CD4-positive, CD25-positive, alpha-beta regulatory T cell (primary cell): Measurements from ENCODE around the gene CSPG4. TPM values are rescaled to one million over a fixed set of nuclear protein-coding genes. Genes with fewer than 3 reads are reported as not detected.
"Not testable (repeated sequence)": the region's sequence is repeated elsewhere in the genome, so short reads cannot be mapped to it uniquely, and the experiment has no call there.

ENCODE experiments used
- ATAC-seq, 2 donors: fragments of 150-1000 bp; cut with Tn5 transposase; one replicate each; pipeline ENCODE4 v1.10.0; 2021; ENCODE audit warnings: low read depth in 2 of 2, moderate number of reproducible peaks in 2 of 2, moderate library complexity in 1 of 2
- DNase-seq, 3 donors: peaks; one replicate each; pipeline versions ENCODE4 v3.0.0 to v3.0.0-alpha.2; 2012 to 2022; ENCODE audit warnings: mixed read lengths in 1 of 3
- H3K27ac ChIP-seq: one replicate; pipeline ENCODE4 v1.7.0; 2013; ENCODE audit warnings: mild to moderate bottlenecking, low read length; ENCODE audit not compliant: insufficient read depth, poor library complexity, severe bottlenecking
- H3K27me3 ChIP-seq: one replicate; pipeline ENCODE4 v1.7.0; 2013; ENCODE audit warnings: low read length; ENCODE audit not compliant: control insufficient read depth, insufficient read depth
- H3K36me3 ChIP-seq: one replicate; pipeline ENCODE4 v1.7.0; 2013; ENCODE audit warnings: mild to moderate bottlenecking, low read length, moderate library complexity; ENCODE audit not compliant: control insufficient read depth, insufficient read depth
- H3K4me1 ChIP-seq: 2 replicates; pipeline ENCODE4 v1.7.0; 2013; ENCODE audit warnings: mild to moderate bottlenecking, low read length; ENCODE audit not compliant: insufficient read depth, control insufficient read depth, poor library complexity, severe bottlenecking
- H3K4me3 ChIP-seq: one replicate; pipeline ENCODE4 v1.7.0; 2013; ENCODE audit warnings: low read depth, mild to moderate bottlenecking, low read length, moderate library complexity
- H3K9me3 ChIP-seq, 2 experiments: 1 replicate in 1 of 2; 2 replicates in 1 of 2; pipeline ENCODE4 v1.7.0; 2013; ENCODE audit warnings: low read length in 2 of 2, mild to moderate bottlenecking in 1 of 2, moderate library complexity in 1 of 2; ENCODE audit not compliant: control insufficient read depth in 2 of 2
- H3K27ac Mint-ChIP-seq, 3 donors: one replicate each; pipeline ENCODE4 v1.8.0; 2020 to 2022; ENCODE audit warnings: mild to moderate bottlenecking in 3 of 3, mixed read lengths in 3 of 3, moderate library complexity in 2 of 3
- H3K27me3 Mint-ChIP-seq: one replicate; pipeline ENCODE4 v1.8.0; 2022; ENCODE audit warnings: mild to moderate bottlenecking, mixed read lengths
- H3K36me3 Mint-ChIP-seq: one replicate; pipeline ENCODE4 v1.8.0; 2020; ENCODE audit warnings: mixed read lengths
- H3K4me1 Mint-ChIP-seq, 4 donors: one replicate each; pipeline ENCODE4 v1.8.0; 2020 to 2022; ENCODE audit warnings: mixed read lengths in 4 of 4, mild to moderate bottlenecking in 1 of 4
- H3K4me3 Mint-ChIP-seq, 4 donors: one replicate each; pipeline ENCODE4 v1.8.0; 2020 to 2022; ENCODE audit warnings: mild to moderate bottlenecking in 4 of 4, mixed read lengths in 4 of 4, moderate library complexity in 3 of 4
- H3K9me3 Mint-ChIP-seq, 7 donors: one replicate each; pipeline ENCODE4 v1.8.0; 2020 to 2022; ENCODE audit warnings: mixed read lengths in 7 of 7, mild to moderate bottlenecking in 3 of 7, moderate library complexity in 2 of 7
- polyA plus RNA-seq, 4 donors: library from polyadenylated mRNA; unstranded; fragments of 300-500 nt; fragmentation: Illumina TruSeq; gene quantifications; one replicate each; pipeline ENCODE4 v1.2.3, GENCODE V29; 2021
- total RNA-seq: library from RNA; stranded (reverse); gene quantifications from one replicate; pipeline ENCODE4 v1.2.3, GENCODE V29; 2022

CSPG4 gene
- total and polyA plus RNA-seq, 5 donors from 2014 or later = not detected

GRCh38 chr15:75689429-75689828 is 23.2 kb downstream of the CSPG4 start:
- not testable (repeated sequence) for H3K27ac ChIP-seq, ATAC-seq, H3K9me3 Mint-ChIP-seq, H3K4me1 ChIP-seq, H3K4me1 Mint-ChIP-seq, H3K4me3 Mint-ChIP-seq, H3K9me3 ChIP-seq, DNase-seq, H3K27ac Mint-ChIP-seq, H3K36me3 ChIP-seq, H3K27me3 Mint-ChIP-seq, H3K36me3 Mint-ChIP-seq, H3K4me3 ChIP-seq, H3K27me3 ChIP-seq

- Mint-ChIP-seq H3K4me3 (no peak overlapping the region), H3K27ac (no peak overlapping the region), H3K27me3 (peaks cover 9% of the 10 kb centered on the region), H3K9me3 (no peaks in the 10 kb centered on the region), H3K4me1 (peaks cover 0 to 6% (median 3%) of the 10 kb centered on the region in 4 donors), H3K36me3 (peaks cover 4% of the 10 kb centered on the region)
- ATAC-seq = no peak
- H3K27ac ChIP-seq = no peak overlapping the region
- H3K4me1 ChIP-seq = peaks cover under 1% of the 10 kb centered on the region
- no peaks in the 10 kb centered on the region for H3K27me3 ChIP-seq
- no peak overlapping the region for H3K4me3 ChIP-seq
- H3K9me3 ChIP-seq = no peaks in the 10 kb centered on the region
- H3K36me3 ChIP-seq = no peaks in the 10 kb centered on the region
- DNase-seq = no peak
These were observed 23.8 kb downstream of the CSPG4 start for GRCh38 chr15:75688831-75689230.

GRCh38 chr15:75688278-75688557 is 24.4 kb downstream of the CSPG4 start:
- no peaks in the 10 kb centered on the region for H3K9me3 ChIP-seq
- Mint-ChIP-seq H3K4me1 (peaks cover 0 to 7% (median 3%) of the 10 kb centered on the region in 4 donors), H3K36me3 (peaks cover 4% of the 10 kb centered on the region), H3K4me3 (no peak overlapping the region), H3K9me3 (no peaks in the 10 kb centered on the region), H3K27me3 (peaks cover 9% of the 10 kb centered on the region), H3K27ac (peak overlapping the region in 1 of 3 donors; percentile 23)
- no peak overlapping the region for H3K4me3 ChIP-seq
- no peaks in the 10 kb centered on the region for H3K36me3 ChIP-seq
- H3K4me1 ChIP-seq = peaks cover 4% of the 10 kb centered on the region
- no peak for DNase-seq
- no peak for ATAC-seq
- no peak overlapping the region for H3K27ac ChIP-seq
- H3K27me3 ChIP-seq = no peaks in the 10 kb centered on the region

- Histone ChIP-seq H3K4me1 (peaks cover 4% of the 10 kb centered on the region), H3K36me3 (no peaks in the 10 kb centered on the region), H3K9me3 (no peaks in the 10 kb centered on the region), H3K4me3 (no peak overlapping the region), H3K27me3 (no peaks in the 10 kb centered on the region), H3K27ac (no peak overlapping the region)
- Mint-ChIP-seq H3K27ac (peak overlapping the region in 1 of 3 donors; percentile 23), H3K9me3 (no peaks in the 10 kb centered on the region), H3K4me1 (peaks cover 0 to 7% (median 3%) of the 10 kb centered on the region in 4 donors), H3K36me3 (peaks cover 4% of the 10 kb centered on the region), H3K4me3 (no peak overlapping the region), H3K27me3 (peaks cover 9% of the 10 kb centered on the region)
- ATAC-seq (no peak), DNase-seq (no peak)
These were observed 25.0 kb downstream of the CSPG4 start for GRCh38 chr15:75687486-75688277.

GRCh38 chr15:75686212-75686642 is 26.4 kb downstream of the CSPG4 start:
- H3K36me3 Mint-ChIP-seq, H3K27me3 Mint-ChIP-seq, H3K27ac ChIP-seq, H3K27me3 ChIP-seq, H3K36me3 ChIP-seq, H3K9me3 ChIP-seq, H3K9me3 Mint-ChIP-seq, H3K4me3 ChIP-seq, H3K4me1 Mint-ChIP-seq, H3K4me1 ChIP-seq, H3K4me3 Mint-ChIP-seq, H3K27ac Mint-ChIP-seq: not testable (repeated sequence)
- DNase-seq (peak; percentile 58 to 70 (median 70)), ATAC-seq (peak; percentile 65 to 71)

GRCh38 chr15:75685195-75685594 is 27.5 kb downstream of the CSPG4 start:
- Mint-ChIP-seq H3K27me3 (peaks cover 5% of the 10 kb centered on the region), H3K27ac (no peak overlapping the region), H3K4me3 (no peak overlapping the region), H3K36me3 (no peaks in the 10 kb centered on the region), H3K4me1 (peaks cover 0 to 7% (median 3%) of the 10 kb centered on the region in 4 donors), H3K9me3 (no peaks in the 10 kb centered on the region)
- no peak overlapping the region for H3K27ac ChIP-seq
- H3K36me3 ChIP-seq = no peaks in the 10 kb centered on the region
- H3K9me3 ChIP-seq = no peaks in the 10 kb centered on the region
- peaks cover 4% of the 10 kb centered on the region for H3K4me1 ChIP-seq
- H3K27me3 ChIP-seq = no peaks in the 10 kb centered on the region
- no peak for DNase-seq
- no peak for ATAC-seq
- H3K4me3 ChIP-seq = no peak overlapping the region

- Histone ChIP-seq H3K36me3 (no peaks in the 10 kb centered on the region), H3K9me3 (no peaks in the 10 kb centered on the region), H3K4me1 (peaks cover 4% of the 10 kb centered on the region), H3K27me3 (no peaks in the 10 kb centered on the region), H3K27ac (no peak overlapping the region), H3K4me3 (no peak overlapping the region)
- Mint-ChIP-seq H3K36me3 (no peaks in the 10 kb centered on the region), H3K27ac (peak overlapping the region in 1 of 3 donors; percentile 26), H3K4me1 (peaks cover 0 to 7% (median 3%) of the 10 kb centered on the region in 4 donors), H3K4me3 (no peak overlapping the region), H3K27me3 (peaks cover 9% of the 10 kb centered on the region), H3K9me3 (no peaks in the 10 kb centered on the region)
- DNase-seq = no peak
- no peak for ATAC-seq
These were observed 28.0 kb downstream of the CSPG4 start for GRCh38 chr15:75684648-75685047.

GRCh38 chr15:75683646-75684312 is 28.9 kb downstream of the CSPG4 start:
- H3K9me3 Mint-ChIP-seq, H3K4me3 Mint-ChIP-seq: not testable (repeated sequence)
- peak; percentile 59 to 74 for ATAC-seq

More at GRCh38 chr15:75683646-75684312, 28.9 kb downstream of the CSPG4 start:
- not testable (repeated sequence) for H3K27ac Mint-ChIP-seq, H3K9me3 ChIP-seq, H3K27me3 ChIP-seq, H3K4me3 ChIP-seq, H3K4me1 ChIP-seq, H3K36me3 ChIP-seq, H3K27ac ChIP-seq, H3K36me3 Mint-ChIP-seq, H3K4me1 Mint-ChIP-seq
- peak; percentile 42 to 63 (median 54) for DNase-seq
- peaks cover 12% of the 10 kb centered on the region for H3K27me3 Mint-ChIP-seq
